NCI-H2227 (cell line): ENCODE measurements around the gene COL11A2.

Source experiments
- DNase-seq: peaks from one replicate; lab custom pipeline; 2025; ENCODE audit not compliant: unreplicated experiment; lab: John Stamatoyannopoulos, UW

Gene COL11A2

DNA sequence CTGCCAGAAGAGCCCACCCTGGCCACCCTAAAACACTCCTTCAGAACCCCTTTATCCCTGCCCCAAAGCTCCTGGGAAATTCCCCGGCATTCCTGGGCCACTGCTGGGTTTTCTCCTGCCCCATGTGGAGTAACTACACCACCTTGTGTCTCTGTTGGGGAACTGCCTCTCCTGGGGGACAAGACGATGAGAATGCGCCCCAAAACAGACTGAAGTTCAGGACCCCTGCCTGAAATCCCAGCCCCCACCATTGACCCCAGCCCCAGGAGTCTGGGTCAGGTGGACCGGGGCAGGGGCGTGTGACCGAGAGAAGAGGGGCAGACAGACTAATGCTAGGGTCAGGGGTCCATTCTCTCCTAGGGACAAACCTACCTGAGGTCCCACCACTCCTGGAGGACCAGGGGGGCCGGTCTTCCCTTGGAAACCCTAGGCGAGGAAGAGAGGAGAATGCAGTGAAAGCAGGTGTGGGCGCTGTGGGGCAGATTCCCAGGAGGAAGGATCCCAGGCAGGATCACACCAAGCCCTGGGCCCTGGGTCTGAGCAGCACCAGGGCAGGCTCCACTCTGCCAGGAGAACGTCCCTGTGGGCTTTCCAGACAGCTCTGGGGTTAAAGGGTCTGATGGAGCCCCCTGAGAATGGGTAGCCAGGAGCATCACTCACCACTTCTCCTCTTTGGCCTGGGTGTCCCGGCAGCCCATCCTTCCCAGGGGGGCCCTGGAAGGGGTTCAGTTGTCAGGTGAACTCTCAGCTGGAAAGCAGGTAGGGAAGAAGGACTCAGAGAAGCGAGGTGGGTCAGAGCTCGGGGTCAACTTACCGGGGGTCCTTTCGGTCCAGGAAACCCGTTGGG lies 19.4 kb downstream of the COL11A2 start:
- DNase-seq, result peak; percentile 13

DNA sequence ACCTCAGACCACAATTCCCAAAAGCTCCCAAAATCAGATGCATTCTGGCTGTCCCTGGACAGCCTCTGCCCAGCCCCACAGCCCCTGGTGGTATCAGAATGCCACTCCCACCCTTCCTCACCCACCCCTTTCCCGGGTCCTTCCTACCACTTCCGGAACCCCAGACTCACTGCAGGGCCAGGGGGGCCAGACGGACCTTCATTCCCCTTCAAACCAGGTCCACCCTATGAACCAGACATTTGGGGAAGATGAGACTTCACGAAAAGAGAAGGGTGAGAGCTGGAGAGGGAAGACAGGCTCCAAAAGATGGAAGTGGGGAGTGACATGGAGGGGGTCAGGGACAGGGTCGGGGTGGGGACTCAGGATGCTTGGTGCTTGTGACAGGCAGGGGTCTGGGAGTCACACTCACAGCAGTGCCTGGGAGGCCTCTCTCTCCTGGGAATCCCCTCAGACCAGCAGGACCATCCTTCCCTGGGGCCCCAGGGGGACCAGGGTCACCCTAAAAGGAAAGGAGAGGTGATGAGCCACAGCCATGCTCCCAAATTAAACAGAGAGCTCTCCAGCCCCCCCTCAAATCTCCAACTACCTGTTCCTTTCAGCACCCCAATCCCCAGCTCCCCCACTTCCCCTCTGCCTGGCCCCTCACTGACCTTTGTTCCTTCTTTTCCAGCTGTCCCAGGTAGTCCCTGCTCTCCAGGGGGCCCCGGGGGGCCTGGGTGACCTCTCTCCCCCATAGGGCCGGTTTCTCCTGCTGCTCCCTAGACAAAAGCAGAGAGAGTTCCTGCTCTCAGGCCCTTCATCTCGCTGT lies 20.2 kb downstream of the COL11A2 start:
- no peak for DNase-seq

DNA sequence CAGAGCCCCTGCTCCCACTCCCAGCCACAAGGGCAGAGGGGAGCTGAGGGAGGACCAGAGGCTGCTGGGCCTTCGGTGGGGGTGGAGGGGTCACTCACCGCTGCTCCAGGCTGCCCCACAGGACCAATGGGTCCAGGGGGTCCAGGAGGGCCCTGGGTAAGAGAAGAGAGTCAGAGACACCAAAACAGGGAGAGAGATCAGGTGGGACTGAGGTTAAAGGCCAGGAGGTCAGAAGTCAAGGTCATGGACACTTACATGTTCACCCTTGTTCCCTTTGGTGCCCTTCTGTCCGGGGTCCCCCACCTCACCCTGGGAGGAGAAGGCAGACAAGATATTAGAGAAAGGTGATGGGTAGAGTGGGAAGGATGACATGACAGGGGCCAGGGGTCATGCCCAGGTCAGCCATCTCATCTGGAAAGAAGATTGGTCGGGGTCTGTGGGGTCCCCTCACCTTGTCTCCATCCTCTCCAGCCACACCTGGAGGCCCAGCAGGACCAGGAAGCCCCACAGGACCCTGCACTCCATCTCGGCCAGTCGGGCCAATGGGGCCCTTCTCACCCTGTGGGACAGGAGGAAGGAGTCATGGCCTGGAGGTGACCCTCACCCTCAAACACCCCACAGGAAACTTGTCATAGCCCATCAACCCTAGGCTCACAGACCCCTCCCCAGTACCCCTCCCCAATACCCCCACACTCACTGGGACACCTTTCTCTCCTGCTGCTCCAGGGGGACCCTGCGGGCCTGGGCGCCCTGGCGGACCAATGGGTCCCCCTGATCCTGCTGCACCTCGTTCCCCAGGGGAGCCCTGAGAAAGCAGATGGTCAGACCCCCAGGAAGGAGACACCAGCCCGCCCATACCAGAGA lies 21.0 kb downstream of the COL11A2 start:
- no peak for DNase-seq

DNA sequence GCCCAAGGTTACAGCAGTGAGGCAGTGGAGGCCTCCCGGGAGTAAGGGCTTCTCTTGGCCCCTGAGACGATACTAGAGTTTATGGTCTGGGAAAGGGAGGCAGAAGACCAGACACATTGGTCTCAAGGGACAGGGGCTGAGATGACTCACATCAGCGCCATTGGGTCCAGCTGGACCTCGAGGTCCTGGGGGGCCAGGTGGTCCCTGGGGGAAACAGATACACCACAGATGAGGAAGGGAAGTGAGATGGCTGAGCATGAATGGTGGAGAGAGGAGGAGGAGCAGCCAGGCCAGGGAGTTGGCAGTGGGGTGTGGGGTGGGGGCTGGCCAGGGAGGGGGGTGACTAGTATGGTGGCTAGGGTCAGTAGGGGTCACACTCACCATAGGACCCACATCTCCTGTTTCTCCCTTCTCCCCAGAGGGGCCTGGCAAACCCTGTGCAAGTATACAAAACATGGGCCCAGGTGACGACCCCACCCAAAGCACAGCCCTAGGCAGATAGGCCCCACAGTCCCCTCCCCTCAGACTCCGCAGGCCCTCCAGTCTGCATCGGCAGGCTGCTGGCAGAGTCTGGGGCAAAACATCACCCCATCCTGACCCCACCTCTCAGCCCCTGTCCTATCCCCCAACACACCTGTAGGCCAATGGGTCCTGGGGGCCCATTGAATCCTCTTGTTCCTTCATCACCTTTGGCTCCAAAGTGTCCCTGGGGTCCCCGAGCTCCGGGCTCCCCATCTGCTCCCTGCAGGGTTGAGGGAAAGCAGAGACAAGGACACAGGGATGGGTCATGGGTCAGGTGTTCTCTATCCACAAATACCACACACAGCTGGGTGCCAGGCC lies 21.9 kb downstream of the COL11A2 start:
- no peak for DNase-seq

DNA sequence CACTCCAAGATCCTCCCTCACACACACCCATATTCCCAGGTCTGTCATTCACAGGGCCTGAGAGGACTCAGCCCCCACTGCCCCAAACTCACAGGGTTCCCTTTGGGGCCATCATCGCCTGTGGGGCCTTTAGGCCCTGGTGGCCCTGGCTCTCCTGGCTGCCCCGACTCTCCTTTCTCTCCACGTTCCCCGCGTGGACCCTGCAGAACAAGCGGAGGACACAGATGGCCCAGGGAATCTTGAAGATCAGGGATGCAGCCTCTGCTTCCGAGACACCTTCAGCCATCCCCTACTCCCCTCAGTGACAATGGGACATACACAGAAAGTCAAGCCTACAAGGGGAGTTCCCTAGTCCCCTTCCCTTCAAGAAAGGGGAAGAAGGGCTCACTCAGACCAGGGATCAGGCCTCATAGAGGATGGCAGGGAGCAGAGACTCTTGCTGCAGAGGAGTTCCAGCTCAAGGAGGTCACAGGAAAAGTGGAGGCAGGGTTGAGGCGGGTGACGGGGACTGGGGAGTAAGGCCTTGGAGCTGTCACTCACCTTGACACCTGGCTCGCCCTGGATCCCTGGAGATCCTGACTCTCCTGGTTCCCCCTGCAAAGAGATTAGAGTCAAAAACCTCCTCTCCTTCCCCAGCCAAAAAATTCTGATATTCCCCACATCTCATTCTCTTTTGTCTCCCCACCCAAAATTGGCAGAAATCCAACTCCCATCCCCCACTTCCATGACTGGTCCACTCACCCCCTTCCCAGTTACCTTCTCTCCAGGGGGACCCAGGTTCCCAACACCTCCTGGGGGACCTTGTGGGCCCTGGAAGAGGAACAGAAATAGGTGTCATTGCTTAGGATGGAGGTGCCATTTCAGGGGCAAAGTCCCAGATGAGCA lies 22.7 kb downstream of the COL11A2 start:
- DNase-seq, result no peak

DNA sequence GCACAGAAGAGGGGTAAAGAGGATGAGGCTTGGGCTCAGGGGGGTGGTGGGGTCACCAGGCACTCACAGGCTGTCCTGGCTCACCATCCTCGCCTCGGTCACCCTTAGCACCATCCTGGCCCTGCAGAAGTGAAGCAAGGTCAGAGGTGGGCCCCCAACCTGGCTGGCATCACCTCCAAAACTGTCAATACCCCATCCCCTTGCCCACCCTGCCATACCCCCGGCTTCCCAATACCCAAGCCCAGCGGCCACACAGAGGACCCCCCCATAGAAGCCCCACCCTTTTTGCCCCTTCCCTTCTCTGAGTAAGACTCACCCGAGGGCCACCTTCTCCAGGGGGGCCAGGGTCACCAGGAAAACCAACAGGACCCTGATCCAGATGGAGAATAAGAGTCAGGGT lies 23.6 kb downstream of the COL11A2 start:
- no peak for DNase-seq

DNA sequence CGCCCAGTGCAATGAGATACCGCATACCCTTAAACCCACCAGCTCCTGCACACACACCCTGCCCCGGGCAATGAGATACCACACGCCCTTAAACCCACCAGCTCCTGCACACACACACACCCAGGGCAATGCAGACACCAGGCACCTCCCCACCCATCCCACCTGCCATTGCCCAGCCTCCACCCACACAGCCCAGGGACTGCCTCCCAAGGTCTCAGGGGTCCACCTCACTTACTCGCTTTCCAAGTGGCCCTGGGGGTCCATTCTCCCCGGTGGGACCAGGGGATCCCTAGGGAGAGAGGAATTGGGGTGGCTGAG lies 24.0 kb downstream of the COL11A2 start:
- DNase-seq, result no peak

DNA sequence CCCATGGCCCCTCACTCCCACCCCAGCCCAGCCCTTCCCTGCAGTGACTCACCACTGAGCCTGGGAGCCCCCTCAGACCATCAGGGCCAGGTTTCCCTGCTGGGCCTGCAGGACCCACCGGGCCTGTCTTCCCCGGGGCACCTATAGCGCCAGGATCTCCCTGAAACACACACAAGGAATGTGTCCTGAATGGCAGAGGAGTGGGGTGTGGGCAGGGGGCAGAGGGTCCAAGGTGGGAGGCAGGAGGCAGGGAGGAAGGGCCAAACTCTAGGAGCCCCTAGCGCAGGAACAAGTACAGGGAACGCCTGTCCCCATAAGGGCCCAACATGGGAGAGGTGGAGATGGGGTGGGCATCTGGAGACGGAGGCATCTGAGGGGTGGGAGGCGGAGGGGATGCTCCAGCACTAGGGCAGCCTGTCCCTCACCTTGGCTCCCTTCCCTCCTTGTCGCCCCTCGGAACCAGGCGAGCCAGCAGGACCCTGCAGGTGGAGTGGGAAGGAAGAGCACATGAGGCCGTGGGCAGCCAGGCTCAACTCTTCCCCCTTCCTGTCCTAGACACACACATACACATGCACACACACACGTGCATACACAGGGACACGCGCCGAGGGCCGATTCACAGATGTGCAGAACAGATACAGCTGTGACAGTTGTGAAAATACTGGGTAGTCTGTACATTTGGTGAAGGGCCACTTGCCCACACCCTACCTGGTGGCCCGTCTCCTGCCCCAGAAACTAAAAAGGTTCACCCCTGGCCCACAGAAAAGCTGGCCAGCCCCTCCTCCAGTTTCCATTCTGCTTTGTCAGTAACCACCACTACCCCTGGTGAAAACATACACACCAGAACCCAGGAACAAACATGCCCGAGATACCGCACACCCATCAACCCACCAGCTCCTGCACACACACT lies 24.6 kb downstream of the COL11A2 start:
- DNase-seq, result no peak

DNA sequence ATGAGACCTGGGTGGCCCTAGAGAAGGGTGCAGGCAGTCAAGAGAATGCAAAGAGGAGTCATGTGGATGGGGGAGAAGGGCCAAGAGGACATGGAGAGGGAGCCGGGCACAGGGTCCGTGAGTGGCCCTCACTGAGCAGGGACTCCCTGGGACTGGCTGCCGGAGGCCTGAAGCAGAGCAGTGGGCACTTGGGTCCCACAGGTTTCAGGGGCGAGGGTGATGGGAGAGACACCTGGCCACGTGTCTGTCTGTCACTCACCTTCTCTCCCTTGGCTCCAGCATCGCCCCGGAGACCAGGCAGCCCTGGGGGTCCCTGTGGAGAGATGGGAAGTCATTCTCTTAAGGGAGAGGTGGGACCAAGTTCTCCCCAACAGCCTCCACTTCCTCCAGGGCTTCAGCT lies 25.5 kb downstream of the COL11A2 start:
- no peak for DNase-seq

DNA sequence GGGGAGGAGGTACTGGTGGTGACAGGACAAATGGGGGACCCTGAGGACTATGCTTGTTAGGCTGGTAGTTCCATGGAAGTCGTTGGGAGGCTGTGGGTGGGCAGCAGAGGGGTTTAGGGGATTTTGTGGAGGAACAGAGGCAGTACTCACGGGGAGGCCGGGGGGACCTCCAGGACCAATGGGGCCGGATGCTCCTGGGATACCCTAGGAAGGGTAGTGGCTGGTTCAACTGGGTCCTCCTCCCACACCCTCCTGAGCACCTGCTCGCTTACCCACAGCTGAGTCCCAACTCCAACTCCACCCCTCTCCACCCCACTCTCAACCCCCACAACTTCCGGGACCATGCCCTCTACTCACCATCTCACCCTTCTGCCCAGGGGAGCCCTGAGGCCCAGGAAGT lies 25.9 kb downstream of the COL11A2 start:
- DNase-seq, result no peak

DNA sequence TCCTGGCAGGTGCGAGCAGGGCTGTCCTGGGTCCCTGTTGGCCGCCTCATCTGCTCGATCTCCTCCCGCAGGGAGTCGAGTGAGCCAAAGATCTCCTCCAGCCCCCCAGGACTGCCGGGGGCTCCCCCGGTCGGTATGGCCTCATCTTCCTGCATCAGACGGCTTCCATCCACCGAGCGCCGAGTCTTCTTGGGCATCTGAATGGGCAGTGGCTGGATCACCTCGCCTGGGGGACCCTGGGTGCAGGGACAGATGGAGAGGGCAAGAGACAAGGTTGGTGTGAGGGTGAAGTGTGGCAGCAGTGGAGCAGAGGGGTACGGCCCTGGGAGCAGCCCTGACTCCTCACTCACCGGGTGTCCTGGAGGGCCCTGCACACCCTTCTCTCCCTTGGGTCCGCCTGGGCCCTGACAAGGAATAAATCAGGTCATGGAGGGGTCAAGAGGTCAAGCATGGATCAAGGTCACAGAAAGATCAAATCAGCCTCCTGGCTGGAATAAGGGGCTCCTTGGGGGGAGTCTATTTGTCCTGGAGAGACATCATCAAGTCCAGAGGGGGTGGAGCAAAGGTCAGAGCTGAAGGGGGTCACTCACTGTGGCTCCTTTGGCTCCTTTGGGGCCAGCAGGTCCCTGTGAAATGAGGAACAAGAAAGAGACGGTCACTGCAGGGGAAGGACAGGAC lies 26.5 kb downstream of the COL11A2 start:
- DNase-seq, result no peak

DNA sequence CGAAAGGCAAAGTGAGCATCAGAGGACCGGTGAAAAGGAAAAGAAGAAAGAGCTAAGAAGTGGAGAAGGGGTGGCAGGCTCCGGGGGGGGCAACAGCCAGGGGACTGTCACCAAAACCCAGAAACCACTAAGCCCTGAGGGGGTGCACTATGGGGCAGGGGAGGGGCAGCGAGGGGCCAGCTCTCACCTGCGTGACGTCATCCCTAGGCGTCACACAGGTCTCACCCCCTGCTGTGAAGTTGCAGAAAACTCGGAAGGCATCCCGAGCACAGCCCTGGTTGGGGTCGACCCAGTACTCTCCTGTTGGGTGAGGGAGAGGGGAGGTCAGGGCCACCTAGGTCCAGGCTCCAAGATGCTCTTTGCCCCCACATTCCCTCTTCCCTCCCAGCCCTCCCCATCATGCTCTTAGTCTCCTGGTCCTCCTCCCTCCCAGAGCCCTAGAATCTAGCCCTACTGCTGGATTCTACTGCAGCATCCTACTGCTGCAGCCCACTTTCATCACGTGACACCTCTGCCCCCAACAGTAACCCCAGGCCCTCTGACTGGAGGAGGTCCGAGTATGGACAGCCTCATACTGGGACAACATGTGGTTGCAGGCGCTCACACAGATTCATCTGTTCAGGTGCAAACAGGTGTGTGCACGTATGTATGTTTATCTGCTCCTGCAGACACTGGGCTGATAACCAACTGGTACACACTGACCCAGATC lies 27.4 kb downstream of the COL11A2 start:
- DNase-seq, result no peak

DNA sequence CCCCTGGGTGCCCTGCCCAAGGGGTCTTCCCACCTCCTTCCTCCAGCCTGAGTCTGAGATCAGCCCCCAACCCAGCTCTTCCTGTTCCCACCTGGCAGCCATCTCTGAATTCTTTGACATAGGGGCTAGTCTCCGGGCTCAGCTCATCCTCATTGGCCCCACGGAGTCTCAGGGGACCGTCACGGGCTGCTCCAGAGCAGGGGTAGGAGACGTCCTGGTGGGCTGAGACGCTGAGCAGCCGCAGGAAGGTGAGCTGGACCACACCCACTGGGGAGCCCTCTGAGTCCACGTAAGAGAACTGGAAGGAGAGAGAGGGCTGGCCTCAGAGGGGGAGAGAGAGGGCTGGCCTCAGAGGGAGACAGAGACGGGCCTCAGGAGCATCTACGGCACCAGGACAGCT lies 28.1 kb downstream of the COL11A2 start:
- DNase-seq, result no peak

DNA sequence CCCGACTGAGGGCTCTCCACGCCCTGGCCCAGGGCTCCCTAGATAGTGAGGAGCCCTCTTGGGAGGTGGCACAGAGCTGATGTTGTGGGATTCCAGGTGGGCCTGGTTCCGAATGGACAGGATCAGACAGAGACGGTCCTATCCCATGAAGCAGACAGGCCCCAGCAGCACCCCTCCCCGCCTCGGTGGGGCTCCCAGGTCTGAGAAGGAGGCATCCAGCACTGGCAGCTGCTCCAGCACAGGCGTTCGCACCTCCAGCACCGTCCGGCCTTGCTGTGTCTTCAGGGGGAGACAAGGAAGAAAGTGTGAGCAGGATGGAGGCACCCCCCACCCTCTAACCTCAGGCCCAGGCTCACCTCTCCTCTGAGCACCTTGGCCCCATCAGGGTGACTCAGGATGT lies 28.7 kb downstream of the COL11A2 start:
- DNase-seq, result no peak

DNA sequence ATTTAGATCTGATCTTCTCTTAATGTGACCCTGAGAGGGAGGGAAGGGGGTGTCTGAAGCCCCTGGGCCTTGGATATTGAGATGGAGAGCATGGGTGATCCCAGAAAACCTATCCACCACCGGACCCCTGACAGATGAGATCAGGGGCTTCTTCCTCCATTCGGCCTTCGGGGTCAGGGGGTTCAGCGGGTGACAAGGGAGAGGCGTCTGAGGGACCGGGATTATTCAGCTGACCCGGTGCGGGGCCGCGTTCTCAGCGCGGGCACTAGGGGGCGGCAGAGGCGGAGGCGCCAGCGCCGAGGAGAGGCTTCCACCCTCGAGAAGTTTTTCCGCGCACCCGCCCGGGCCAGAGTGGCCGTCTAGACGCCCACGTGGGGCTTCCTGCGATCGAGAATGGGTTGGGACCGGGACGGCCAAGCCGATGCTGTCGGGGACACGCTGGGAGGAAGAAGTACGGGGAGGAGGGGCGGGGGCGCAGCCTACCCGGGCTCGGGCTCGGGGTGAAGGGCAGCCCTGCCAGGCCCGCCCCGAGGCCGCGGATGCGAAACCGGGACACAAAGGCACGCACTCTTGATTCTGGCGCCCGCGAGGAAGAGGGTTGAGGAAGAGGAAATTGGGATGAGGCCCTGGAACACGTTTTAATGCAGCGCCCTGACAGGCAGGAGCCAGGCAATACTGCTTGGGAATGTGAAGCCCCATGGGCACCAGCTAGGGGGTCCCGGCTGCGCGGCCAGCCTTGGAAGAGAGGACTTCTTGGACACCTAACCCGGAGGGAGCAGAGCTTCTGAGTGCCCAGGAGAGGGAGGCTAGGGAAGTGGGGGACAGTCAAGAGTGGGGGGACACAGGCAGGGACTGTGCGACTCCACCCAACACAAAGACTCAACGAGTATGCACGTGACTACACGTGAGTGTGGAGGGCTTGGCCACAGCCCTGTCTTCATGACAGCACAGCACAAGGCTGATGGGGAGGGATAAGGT lies 30.6 kb downstream of the COL11A2 start:
- peak; percentile 80 for DNase-seq

DNA sequence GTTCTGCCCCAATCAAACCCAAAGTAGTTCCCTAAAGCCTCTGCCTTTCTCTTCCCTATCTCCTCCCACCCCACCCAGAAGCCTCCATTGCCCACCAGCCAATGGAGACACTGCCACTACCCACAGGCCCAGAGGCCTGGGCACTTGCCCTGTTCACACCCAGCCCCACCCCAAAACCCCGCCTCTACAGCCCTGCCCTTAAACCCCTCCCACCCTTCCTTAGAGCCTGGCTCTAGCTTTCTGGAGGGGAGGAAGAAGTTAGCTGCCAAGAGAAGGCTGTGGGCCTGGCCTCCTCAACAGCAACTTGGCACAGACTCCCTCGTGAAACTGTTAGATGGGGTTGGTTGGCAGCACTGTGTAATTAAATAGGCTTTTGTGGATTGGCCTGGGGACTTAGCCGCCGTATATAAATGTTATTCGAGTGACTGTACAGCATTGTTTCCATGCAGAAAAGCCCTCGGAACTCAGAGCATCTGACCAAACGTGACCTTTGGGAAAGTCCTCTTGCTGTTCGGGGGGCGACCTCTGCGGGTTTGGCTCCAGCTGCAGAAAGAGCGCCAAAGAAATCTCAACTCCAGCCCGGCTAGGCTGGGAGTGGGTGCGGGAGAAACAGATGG lies 31.4 kb downstream of the COL11A2 start:
- peak; percentile 19 for DNase-seq
